Activated CD8-positive, alpha-beta memory T cell treated with anti-CD3 and anti-CD28 coated beads, Interleukin-2, amount 10 ng/mL, durations not matched to agents 7 days and 5 days (primary cell): ENCODE data around the gene FAM78B. TPM values are rescaled to one million over a fixed set of nuclear protein-coding genes. Genes with fewer than 3 reads are reported as not detected.

Source experiments
- ATAC-seq: fragments of 150-1000 bp; cut with Tn5 transposase; one replicate; pipeline ENCODE4 v1.10.0; 2021; ENCODE audit warnings: moderate library complexity
- CTCF ChIA-PET: fragments of 350-600 bp; sonication (Branson Sonifier 250); formaldehyde crosslinking; loops from one replicate; lab custom pipeline; 2021; ENCODE audit warnings: antibody characterized with exemption; lab: Charles Lee
- DNase-seq: peaks from one replicate; pipeline ENCODE4 v3.0.0-alpha.2; 2020
- H3K27ac Mint-ChIP-seq: one replicate; pipeline ENCODE4 v1.8.0; 2021; ENCODE audit warnings: mild to moderate bottlenecking, mixed read lengths
- H3K27me3 Mint-ChIP-seq: one replicate; pipeline ENCODE4 v1.8.0; 2021; ENCODE audit warnings: mixed read lengths
- H3K36me3 Mint-ChIP-seq: one replicate; pipeline ENCODE4 v1.8.0; 2021; ENCODE audit warnings: mild to moderate bottlenecking, mixed read lengths
- H3K4me1 Mint-ChIP-seq: one replicate; pipeline ENCODE4 v1.8.0; 2021; ENCODE audit warnings: mixed read lengths
- H3K4me3 Mint-ChIP-seq: one replicate; pipeline ENCODE4 v1.8.0; 2021; ENCODE audit warnings: mild to moderate bottlenecking, moderate library complexity, mixed read lengths
- H3K9me3 Mint-ChIP-seq: one replicate; pipeline ENCODE4 v1.8.0; 2022; ENCODE audit warnings: low read depth, mixed read lengths
- total RNA-seq, 2 experiments: library from RNA; stranded (reverse); gene quantifications; one replicate each; pipeline ENCODE4 v1.2.3, GENCODE V29; 2021

The FAM78B gene
- total RNA-seq, 2 experiments from 2014 or later: 0.15 to 0.82 TPM

DNA sequence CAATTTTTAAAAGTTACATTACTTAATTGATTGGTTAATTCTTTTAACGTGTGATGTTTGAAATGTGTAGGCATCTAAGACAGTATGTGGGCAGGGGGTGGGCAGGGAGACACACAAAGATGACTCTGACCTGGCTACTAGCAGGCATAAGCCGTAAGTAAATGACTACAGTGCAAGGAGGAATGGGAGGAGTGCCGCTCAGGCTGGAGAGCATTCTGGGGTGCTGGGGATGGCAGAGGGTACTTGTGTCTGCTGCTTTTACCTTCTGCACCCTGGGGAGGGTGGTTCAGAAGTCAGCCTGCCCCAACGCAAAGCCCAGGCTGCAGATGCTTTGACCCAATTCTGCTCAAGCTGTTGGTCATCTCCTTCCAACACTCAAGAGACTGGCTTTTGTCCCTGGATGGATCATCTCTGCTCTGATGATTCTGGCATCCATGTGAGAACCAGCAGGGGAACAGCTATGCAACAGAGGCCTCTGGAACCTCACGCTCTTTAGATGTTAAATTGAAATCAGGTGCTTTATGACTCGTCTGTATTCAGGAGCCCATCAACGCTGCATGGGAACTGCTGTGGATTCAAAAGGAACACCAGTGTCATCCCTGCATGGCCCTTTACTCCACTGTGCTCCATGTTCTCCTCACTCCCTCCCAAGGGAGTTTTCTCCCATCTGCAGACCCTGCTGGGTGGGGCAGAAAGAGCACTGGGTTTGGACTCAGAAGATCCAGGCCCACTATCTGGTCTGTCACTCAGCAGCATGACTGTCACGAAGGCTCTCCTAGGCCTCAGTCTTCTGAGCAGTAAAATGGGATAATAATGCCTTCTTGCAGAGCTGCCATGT lies 78.8 kb downstream of the FAM78B start:
- CTCF ChIA-PET: no interaction called here
- ATAC-seq: no peak
- no peaks in the 10 kb centered on the region for H3K36me3 Mint-ChIP-seq
- no peak overlapping the region for H3K4me3 Mint-ChIP-seq
- DNase-seq: no peak
- peaks cover 2% of the 10 kb centered on the region for H3K4me1 Mint-ChIP-seq
- no peak overlapping the region for H3K27ac Mint-ChIP-seq
- no peaks in the 10 kb centered on the region for H3K27me3 Mint-ChIP-seq
- no peaks in the 10 kb centered on the region for H3K9me3 Mint-ChIP-seq

DNA sequence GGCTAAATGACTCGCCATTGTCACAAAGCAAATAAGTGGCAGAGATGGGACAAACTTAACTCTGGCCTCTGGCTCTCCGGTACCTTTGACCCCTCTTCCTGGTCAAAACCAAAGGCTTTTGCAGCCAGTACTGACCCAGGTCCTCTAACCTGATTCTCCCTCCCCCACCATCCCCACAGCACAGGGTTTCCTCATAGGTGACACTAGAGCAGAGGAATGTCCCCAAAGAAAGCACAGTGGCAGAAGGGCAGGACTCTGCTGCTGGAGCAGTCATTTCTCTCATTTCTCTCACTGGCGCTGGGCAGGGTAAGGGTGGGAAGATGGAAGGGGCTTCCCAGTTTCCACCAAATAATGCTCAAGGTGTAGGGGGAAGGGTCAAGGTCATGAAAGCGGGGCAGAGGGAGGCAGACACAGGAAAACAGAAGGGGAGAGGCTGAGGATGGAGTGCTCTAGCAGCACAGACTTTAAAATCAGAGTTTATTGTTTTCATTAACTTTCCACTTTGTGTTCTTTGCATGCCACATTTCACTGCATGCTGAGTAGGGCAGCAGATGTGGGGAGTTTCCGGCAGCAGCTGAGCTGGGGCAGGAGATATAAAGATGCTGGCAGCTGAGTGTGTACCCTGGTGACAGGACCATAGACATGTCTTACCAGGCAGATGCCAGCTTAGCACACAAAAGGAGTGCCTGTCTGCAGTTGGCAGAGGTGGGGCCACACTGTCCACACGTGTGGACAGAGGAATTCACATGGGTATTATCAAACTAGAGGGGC lies 80.5 kb downstream of the FAM78B start:
- H3K36me3 Mint-ChIP-seq: no peaks in the 10 kb centered on the region
- ATAC-seq: no peak
- H3K27me3 Mint-ChIP-seq: no peaks in the 10 kb centered on the region
- H3K27ac Mint-ChIP-seq: no peak overlapping the region
- CTCF ChIA-PET: no interaction called here
- DNase-seq: no peak
- no peaks in the 10 kb centered on the region for H3K9me3 Mint-ChIP-seq
- peaks cover 4% of the 10 kb centered on the region for H3K4me1 Mint-ChIP-seq
- H3K4me3 Mint-ChIP-seq: no peak overlapping the region

DNA sequence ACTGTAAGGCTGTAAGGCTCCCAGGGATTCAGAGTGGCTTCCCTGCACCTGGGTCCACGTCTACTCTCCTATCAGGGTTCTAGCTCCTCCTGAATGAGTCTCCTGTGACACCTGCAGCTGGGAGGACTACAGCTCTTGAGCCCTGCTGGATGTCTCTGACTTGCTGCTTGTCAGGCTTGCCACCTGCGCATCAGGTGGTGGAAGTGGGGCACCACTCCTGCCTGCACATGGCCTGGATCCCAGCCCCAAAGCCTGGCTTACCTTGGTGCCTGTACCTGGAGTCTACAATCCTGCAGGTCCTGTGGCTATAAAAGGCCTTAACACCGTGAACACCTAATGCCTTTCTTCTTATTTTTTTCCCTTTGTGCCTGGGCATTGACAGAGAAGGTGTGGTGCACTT lies 82.2 kb downstream of the FAM78B start:
- H3K27me3 Mint-ChIP-seq: no peaks in the 10 kb centered on the region
- ATAC-seq (no peak), DNase-seq (no peak)
- no peak overlapping the region for H3K4me3 Mint-ChIP-seq
- H3K4me1 Mint-ChIP-seq: peaks cover 12% of the 10 kb centered on the region
- CTCF ChIA-PET: no interaction called here
- no peaks in the 10 kb centered on the region for H3K36me3 Mint-ChIP-seq
- no peaks in the 10 kb centered on the region for H3K9me3 Mint-ChIP-seq
- H3K27ac Mint-ChIP-seq: no peak overlapping the region

- no peaks in the 10 kb centered on the region for H3K27me3 Mint-ChIP-seq
- DNase-seq (no peak), ATAC-seq (peak; percentile 47)
- H3K36me3 Mint-ChIP-seq: no peaks in the 10 kb centered on the region
- no peaks in the 10 kb centered on the region for H3K9me3 Mint-ChIP-seq
- no peak overlapping the region for H3K4me3 Mint-ChIP-seq
- H3K4me1 Mint-ChIP-seq: peaks cover 12% of the 10 kb centered on the region
- no peak overlapping the region for H3K27ac Mint-ChIP-seq
- CTCF ChIA-PET: no interaction called here
These were observed 82.9 kb downstream of the FAM78B start for GRCh38 chr1:166083887-166084286.

- Mint-ChIP-seq H3K9me3 (no peaks in the 10 kb centered on the region), H3K27me3 (no peaks in the 10 kb centered on the region), H3K4me3 (no peak overlapping the region), H3K4me1 (peaks cover 12% of the 10 kb centered on the region), H3K36me3 (no peaks in the 10 kb centered on the region), H3K27ac (no peak overlapping the region)
- CTCF ChIA-PET: no interaction called here
- ATAC-seq: no peak
- DNase-seq: no peak
These were observed 84.2 kb downstream of the FAM78B start for GRCh38 chr1:166082601-166083000.

- ATAC-seq: no peak
- H3K9me3 Mint-ChIP-seq: no peaks in the 10 kb centered on the region
- CTCF ChIA-PET: no interaction called here
- no peak overlapping the region for H3K27ac Mint-ChIP-seq
- DNase-seq: no peak
- no peaks in the 10 kb centered on the region for H3K36me3 Mint-ChIP-seq
- H3K27me3 Mint-ChIP-seq: no peaks in the 10 kb centered on the region
- H3K4me1 Mint-ChIP-seq: peaks cover 12% of the 10 kb centered on the region
- no peak overlapping the region for H3K4me3 Mint-ChIP-seq
These were observed 85.6 kb downstream of the FAM78B start for GRCh38 chr1:166080967-166081870.

DNA sequence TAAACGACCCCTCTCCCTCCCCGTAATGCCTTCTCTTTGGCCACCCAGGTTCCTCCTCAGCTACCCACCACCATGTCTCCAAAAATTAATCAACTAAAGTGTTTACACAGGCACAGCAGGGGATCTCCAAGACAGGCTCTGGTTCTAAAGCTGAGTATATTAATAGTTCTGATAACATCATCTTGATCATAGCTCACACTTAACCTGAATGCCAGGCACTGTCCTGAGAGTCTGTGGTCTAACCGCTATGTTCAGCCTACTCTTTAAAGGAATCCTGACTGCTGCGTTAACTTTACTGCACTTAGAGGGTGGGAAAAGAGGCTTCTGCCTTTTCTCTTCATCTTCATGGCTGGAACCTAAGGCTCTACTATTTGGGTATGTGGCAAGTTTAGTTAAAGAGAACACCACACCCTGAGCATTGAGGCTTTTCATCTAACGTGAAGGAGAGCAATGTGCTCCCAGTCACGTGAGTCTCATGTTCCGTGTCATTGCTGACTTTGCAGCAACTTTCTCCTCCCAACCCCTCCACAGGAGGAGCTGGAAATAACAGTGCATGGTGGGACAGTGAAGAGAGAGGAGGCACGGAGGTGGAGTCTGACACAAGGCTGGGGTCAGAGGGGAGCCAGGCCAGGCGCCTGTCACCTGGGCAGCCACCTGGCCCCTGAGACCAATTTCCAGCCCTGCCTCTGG lies 86.4 kb downstream of the FAM78B start:
- ATAC-seq (no peak), DNase-seq (no peak)
- H3K4me1 Mint-ChIP-seq: peaks cover 12% of the 10 kb centered on the region
- H3K36me3 Mint-ChIP-seq: no peaks in the 10 kb centered on the region
- H3K4me3 Mint-ChIP-seq: no peak overlapping the region
- CTCF ChIA-PET: no interaction called here
- no peaks in the 10 kb centered on the region for H3K27me3 Mint-ChIP-seq
- no peak overlapping the region for H3K27ac Mint-ChIP-seq
- no peaks in the 10 kb centered on the region for H3K9me3 Mint-ChIP-seq

DNA sequence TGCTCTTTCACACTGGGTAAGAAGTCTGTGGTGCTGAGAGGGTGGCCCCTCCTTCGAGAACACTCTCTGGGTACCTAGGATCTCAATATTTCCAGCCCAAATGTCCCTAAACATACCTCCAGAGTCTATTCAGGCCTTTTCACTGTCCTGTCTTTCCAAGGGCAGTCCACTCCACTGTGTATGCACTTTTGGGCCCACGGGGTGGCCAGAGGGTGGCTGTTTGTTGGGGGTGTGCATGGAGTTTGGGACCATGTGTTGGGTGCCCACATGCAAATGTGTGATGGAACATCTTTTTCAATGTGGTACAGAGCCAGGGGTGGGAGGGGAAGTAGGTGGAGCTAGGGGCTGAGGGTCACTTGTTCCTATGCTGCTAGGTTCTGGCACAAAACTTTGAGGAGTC lies 87.5 kb downstream of the FAM78B start:
- ATAC-seq (no peak), DNase-seq (no peak)
- H3K4me1 Mint-ChIP-seq: peaks cover 12% of the 10 kb centered on the region
- H3K27ac Mint-ChIP-seq: no peak overlapping the region
- no peak overlapping the region for H3K4me3 Mint-ChIP-seq
- H3K9me3 Mint-ChIP-seq: no peaks in the 10 kb centered on the region
- CTCF ChIA-PET: no interaction called here
- no peaks in the 10 kb centered on the region for H3K27me3 Mint-ChIP-seq
- no peaks in the 10 kb centered on the region for H3K36me3 Mint-ChIP-seq

GRCh38 chr1:166073489-166073888 lies 93.3 kb downstream of the FAM78B start:
- ATAC-seq: no peak
- H3K4me1 Mint-ChIP-seq: no peaks in the 10 kb centered on the region
- H3K9me3 Mint-ChIP-seq: no peaks in the 10 kb centered on the region
- CTCF ChIA-PET: no interaction called here
- H3K36me3 Mint-ChIP-seq: no peaks in the 10 kb centered on the region
- no peak overlapping the region for H3K27ac Mint-ChIP-seq
- H3K4me3 Mint-ChIP-seq: no peak overlapping the region
- DNase-seq: no peak
- no peaks in the 10 kb centered on the region for H3K27me3 Mint-ChIP-seq

DNA sequence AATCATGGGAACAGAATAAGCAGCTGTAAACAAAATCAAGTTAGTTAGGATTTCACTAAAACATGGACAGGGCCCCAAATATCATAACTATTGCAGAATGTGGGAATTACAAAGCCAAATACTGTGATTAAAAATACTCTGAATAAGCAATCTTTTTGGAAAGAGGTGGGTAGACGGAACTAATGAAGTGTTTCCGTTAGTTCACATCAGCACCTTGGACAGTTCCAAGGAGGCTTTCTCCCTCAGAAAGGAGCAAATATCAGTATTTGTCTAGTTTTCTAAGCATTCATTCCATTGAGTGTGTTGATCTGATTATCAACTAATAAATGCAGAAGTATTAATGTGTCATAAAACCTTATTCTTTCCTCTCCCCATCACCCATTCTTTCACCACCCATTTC lies 97.4 kb downstream of the FAM78B start:
- no peak overlapping the region for H3K4me3 Mint-ChIP-seq
- H3K9me3 Mint-ChIP-seq: no peaks in the 10 kb centered on the region
- H3K4me1 Mint-ChIP-seq: no peaks in the 10 kb centered on the region
- no peak overlapping the region for H3K27ac Mint-ChIP-seq
- H3K27me3 Mint-ChIP-seq: no peaks in the 10 kb centered on the region
- CTCF ChIA-PET: no interaction called here
- DNase-seq: no peak
- no peak for ATAC-seq
- H3K36me3 Mint-ChIP-seq: no peaks in the 10 kb centered on the region

DNA sequence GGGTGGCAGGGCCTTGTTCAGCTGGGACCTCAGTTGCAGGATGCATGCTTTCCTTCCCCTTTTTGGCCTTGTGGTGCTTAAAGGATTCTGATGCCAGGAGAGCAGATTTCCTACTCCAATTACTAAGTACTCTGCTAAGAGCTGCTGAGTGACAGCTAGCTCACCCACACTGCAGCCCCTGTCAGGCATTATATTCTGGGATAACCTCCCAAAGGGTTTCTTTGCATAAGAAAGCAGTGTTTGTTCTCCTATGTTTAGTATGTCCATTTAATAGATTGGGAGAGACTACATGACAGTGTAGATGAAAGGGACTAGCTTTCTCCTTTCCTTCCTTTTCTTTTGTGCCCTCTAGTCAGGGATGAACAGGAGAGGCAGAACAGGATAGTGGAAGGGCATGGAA lies 100.7 kb downstream of the FAM78B start:
- CTCF ChIA-PET: no interaction called here
- Mint-ChIP-seq H3K27me3 (no peaks in the 10 kb centered on the region), H3K4me1 (no peaks in the 10 kb centered on the region), H3K27ac (no peak overlapping the region), H3K4me3 (no peak overlapping the region), H3K9me3 (no peaks in the 10 kb centered on the region), H3K36me3 (no peaks in the 10 kb centered on the region)
- no peak for ATAC-seq
- no peak for DNase-seq

DNA sequence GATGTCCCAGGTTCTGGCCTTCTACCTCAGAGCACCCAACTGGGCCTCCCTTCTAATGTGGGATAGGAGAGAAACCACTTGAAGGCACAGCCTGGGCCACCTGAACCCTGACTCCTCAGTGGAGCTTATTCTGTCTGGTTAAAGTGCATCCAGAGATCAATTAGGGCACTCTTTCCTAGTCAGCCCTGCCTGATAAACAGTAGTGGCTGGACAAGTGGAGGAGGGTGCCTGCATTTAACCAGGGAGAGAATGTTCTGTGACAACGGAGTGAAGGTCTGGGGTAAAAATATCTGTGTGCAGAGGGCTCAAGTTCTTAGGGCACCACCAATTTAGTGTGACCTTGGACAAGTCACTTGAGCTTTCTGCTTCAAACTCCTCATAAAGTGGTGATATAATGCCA lies 101.8 kb downstream of the FAM78B start:
- Mint-ChIP-seq H3K27ac (no peak overlapping the region), H3K4me1 (no peaks in the 10 kb centered on the region), H3K36me3 (no peaks in the 10 kb centered on the region), H3K4me3 (no peak overlapping the region), H3K27me3 (peaks cover 1% of the 10 kb centered on the region), H3K9me3 (no peaks in the 10 kb centered on the region)
- ATAC-seq (no peak), DNase-seq (no peak)
- CTCF ChIA-PET: interaction anchor here (1.3 kb wide), 1 partner anchor 134 kb away, joined by 3 read pairs; no protein-coding TSS in a partner anchor
